Sigmoid colon (tissue), 4 donors: ENCODE measurements around the gene SERPINF2.

ENCODE experiments used
- POLR2A ChIP-seq, 2 donors: fragments of 450-650 bp; IDR thresholded peaks; one replicate each; pipeline ENCODE4 v1.6.1; 2016; ENCODE audit warnings: antibody characterized with exemption in 2 of 2, mild to moderate bottlenecking in 2 of 2, moderate library complexity in 2 of 2
- POLR2AphosphoS5 ChIP-seq, 4 donors: sonication (generic); formaldehyde crosslinking; IDR thresholded peaks; one replicate each; pipeline ENCODE4 v1.6.1; 2017; ENCODE audit warnings: antibody characterized with exemption in 4 of 4

GRCh38 chr17:1762233-1762900 is 19.7 kb downstream of the SERPINF2 start:
- TF ChIP-seq POLR2A (IDR thresholded peaks at IDR 0.05): no peak
- peak in 2 of 4 donors; percentile 4 to 12 for TF ChIP-seq POLR2AphosphoS5 (IDR thresholded peaks at IDR 0.05)
